GM12874 (cell line): ENCODE results near the gene PLEKHM1.

Experiments
- CTCF ChIP-seq: IDR thresholded peaks from 2 replicates; pipeline ENCODE4 v1.5.1; 2011; ENCODE audit warnings: low read depth, mild to moderate bottlenecking, control low read depth, low read length, moderate library complexity; ENCODE audit not compliant: insufficient read depth

Gene PLEKHM1

GRCh38 chr17:45405250-45406086 lies 85.1 kb downstream of the PLEKHM1 start:
- no peak for TF ChIP-seq CTCF

GRCh38 chr17:45404870-45405249 lies 85.7 kb downstream of the PLEKHM1 start:
- TF ChIP-seq CTCF, result no peak

- no peak for TF ChIP-seq CTCF
These were observed 86.5 kb downstream of the PLEKHM1 start for GRCh38 chr17:45403906-45404490.

- no peak for TF ChIP-seq CTCF
These were observed 87.6 kb downstream of the PLEKHM1 start for GRCh38 chr17:45402916-45403315.

- no peak for TF ChIP-seq CTCF
These were observed 91.7 kb downstream of the PLEKHM1 start for GRCh38 chr17:45398800-45399199.

GRCh38 chr17:45397796-45398195 lies 92.7 kb downstream of the PLEKHM1 start:
- TF ChIP-seq CTCF, result no peak

- TF ChIP-seq CTCF, result no peak
These were observed 93.9 kb downstream of the PLEKHM1 start for GRCh38 chr17:45396496-45397205.
